AG04450 (cell line): ENCODE measurements around the gene MOB2. TPM values are rescaled to one million over a fixed set of nuclear protein-coding genes. Genes with fewer than 3 reads are reported as not detected.

Source experiments
- CTCF ChIA-PET: fragments of 300-600, 350-600 bp; formaldehyde crosslinking; extraction: SDS; loops from one replicate; lab custom pipeline; 2022; ENCODE audit warnings: antibody characterized with exemption, inconsistent platforms; lab: Charles Lee
- POLR2A ChIA-PET: fragments of 350-600 bp; formaldehyde crosslinking; extraction: SDS; loops from one replicate; lab custom pipeline; 2021; ENCODE audit warnings: antibody characterized with exemption, inconsistent platforms; lab: Yijun Ruan, JAX
- DNase-seq: peaks from one replicate; pipeline ENCODE4 v3.0.0-alpha.2; 2011; ENCODE audit warnings: low read depth, low spot score
- H3K27ac ChIP-seq: one replicate; pipeline ENCODE4 v1.5.1; 2012; ENCODE audit warnings: low read depth, low read length, control low read depth
- H3K27me3 ChIP-seq: one replicate; pipeline ENCODE4 v1.6.0; 2012; ENCODE audit warnings: low read length; ENCODE audit not compliant: control insufficient read depth, insufficient read depth
- H3K4me3 ChIP-seq: 2 replicates; pipeline ENCODE4 v1.5.1; 2011; ENCODE audit warnings: mild to moderate bottlenecking, low read depth, low read length, control low read depth
- H3K9me3 ChIP-seq: 2 replicates; pipeline ENCODE4 v1.5.1; 2012; ENCODE audit warnings: low read length; ENCODE audit not compliant: control insufficient read depth, insufficient read depth
- polyA plus RNA-seq: library from polyadenylated mRNA; depleted of rRNA; stranded (reverse); fragments of >200 nt; gene quantifications from 2 replicates; pipeline ENCODE4 v1.2.3, GENCODE V29; 2011
- TF ChIP-seq, protein P1 (sequence below): IDR thresholded peaks from 2 replicates; pipeline ENCODE4 v1.5.1; 2011; ENCODE audit warnings: low read depth, low read length, control low read depth, inconsistent platforms

MOB2 gene
- polyA plus RNA-seq, 1 experiment, result 19.9 TPM

- H3K4me3 ChIP-seq, result no peak overlapping the region
- peaks cover 5% of the 10 kb centered on the region for H3K27me3 ChIP-seq
- POLR2A ChIA-PET, result no interaction called here
- H3K9me3 ChIP-seq, result no peaks in the 10 kb centered on the region; the same call in 1 of the 2 replicates
- CTCF ChIA-PET, result no interaction called here
- no peak overlapping the region for H3K27ac ChIP-seq
- TF ChIP-seq, protein P1, sequence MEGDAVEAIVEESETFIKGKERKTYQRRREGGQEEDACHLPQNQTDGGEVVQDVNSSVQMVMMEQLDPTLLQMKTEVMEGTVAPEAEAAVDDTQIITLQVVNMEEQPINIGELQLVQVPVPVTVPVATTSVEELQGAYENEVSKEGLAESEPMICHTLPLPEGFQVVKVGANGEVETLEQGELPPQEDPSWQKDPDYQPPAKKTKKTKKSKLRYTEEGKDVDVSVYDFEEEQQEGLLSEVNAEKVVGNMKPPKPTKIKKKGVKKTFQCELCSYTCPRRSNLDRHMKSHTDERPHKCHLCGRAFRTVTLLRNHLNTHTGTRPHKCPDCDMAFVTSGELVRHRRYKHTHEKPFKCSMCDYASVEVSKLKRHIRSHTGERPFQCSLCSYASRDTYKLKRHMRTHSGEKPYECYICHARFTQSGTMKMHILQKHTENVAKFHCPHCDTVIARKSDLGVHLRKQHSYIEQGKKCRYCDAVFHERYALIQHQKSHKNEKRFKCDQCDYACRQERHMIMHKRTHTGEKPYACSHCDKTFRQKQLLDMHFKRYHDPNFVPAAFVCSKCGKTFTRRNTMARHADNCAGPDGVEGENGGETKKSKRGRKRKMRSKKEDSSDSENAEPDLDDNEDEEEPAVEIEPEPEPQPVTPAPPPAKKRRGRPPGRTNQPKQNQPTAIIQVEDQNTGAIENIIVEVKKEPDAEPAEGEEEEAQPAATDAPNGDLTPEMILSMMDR, result no peak
- DNase-seq, result no peak
These were observed 30.4 kb downstream of the MOB2 start for GRCh38 chr11:1456176-1456575.

DNA sequence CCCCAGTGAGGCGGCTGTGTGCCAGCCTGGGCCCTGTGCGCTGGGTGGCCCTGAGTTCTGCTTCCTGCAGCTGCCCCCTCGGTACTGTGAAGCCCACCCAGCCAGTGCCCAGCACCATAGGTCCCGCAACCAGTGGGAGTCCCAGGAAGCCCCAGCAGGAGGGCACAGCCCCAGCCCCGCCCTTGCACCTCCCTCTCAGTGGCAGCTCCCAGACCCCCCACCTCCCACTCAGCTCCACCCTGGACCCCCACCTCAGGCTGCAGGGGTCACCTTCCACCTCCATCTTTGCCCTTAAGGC lies 30.9 kb downstream of the MOB2 start:
- ChIA-PET CTCF (no interaction called here), POLR2A (no interaction called here)
- peaks cover 5% of the 10 kb centered on the region for H3K27me3 ChIP-seq
- H3K4me3 ChIP-seq, result no peak overlapping the region
- DNase-seq, result no peak
- no peaks in the 10 kb centered on the region; the same call in 1 of the 2 replicates for H3K9me3 ChIP-seq
- TF ChIP-seq, protein P1, result no peak
- no peak overlapping the region for H3K27ac ChIP-seq

- TF ChIP-seq, protein P1, result no peak
- ChIA-PET POLR2A (no interaction called here), CTCF (no interaction called here)
- no peak overlapping the region for H3K4me3 ChIP-seq
- peaks cover 5% of the 10 kb centered on the region for H3K27me3 ChIP-seq
- no peaks in the 10 kb centered on the region; the same call in 1 of the 2 replicates for H3K9me3 ChIP-seq
- no peak overlapping the region for H3K27ac ChIP-seq
- no peak for DNase-seq
These were observed 31.4 kb downstream of the MOB2 start for GRCh38 chr11:1455032-1455762.

DNA sequence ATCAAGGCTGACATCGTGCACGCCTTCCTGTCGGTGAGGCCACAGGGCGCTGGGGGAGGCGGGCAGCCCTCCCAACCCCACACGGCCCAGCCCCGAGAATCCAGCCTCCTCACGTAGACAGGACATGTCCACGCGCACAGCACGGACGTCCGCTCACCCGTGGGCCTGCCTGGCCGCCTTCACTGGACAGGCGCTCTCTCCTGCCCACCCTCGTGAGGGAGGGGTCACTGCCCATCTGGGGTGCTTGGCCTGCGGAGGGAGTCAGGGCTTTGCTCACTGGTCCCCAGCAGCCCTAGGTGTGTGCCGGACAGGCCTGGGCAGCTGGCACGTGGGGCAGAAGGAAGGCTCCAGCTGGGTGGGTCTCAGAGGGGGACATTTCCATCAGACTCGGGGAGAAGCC lies 32.0 kb downstream of the MOB2 start:
- ChIA-PET POLR2A (no interaction called here), CTCF (no interaction called here)
- TF ChIP-seq, protein P1, result no peak

DNA sequence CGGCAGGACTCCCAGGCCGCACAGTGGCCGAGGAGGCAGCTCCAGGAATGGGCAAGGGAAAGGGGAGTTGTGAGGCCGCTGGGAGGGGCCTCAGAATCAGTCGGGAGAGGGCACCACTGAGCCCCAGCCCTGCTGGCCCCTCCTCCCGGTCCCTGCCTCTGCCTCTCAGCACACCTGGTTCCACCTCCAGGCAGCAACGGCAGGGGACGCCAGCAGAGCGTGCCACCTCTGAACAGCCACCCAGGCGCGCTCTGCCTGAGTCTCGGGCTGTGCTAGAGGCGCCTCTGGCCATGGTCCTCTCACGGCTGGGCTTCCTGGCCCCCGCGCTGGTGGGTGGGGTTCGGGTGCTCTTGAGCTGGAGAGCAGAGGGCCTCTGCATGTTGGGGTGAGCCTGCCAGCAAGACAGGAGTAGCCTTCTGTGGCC lies 33.0 kb downstream of the MOB2 start:
- H3K4me3 ChIP-seq, result no peak overlapping the region
- CTCF ChIA-PET, result no interaction called here
- TF ChIP-seq, protein P1, result peak; percentile 8; the same call in 1 of the 2 replicates
- POLR2A ChIA-PET, result no interaction called here
- no peak for DNase-seq
- H3K9me3 ChIP-seq, result no peaks in the 10 kb centered on the region; the same call in 1 of the 2 replicates
- H3K27me3 ChIP-seq, result no peaks in the 10 kb centered on the region
- H3K27ac ChIP-seq, result no peak overlapping the region

More for the DNA sequence above, 32.0 kb downstream of the MOB2 start:
- H3K9me3 ChIP-seq, result no peaks in the 10 kb centered on the region; the same call in 1 of the 2 replicates
- DNase-seq, result no peak
- peaks cover 5% of the 10 kb centered on the region for H3K27me3 ChIP-seq
- H3K4me3 ChIP-seq, result no peak overlapping the region
- no peak overlapping the region for H3K27ac ChIP-seq
